Hepatocyte (in vitro differentiated cells): ENCODE data around the gene AKR1D1.

Source experiments
- CTCF ChIP-seq: fragments of 200-600 bp; sonication (generic); IDR thresholded peaks from 2 replicates; pipeline ENCODE4 v1.5.1; 2016; ENCODE audit warnings: antibody characterized with exemption, mild to moderate bottlenecking; ENCODE audit not compliant: poor library complexity
- EZH2 ChIP-seq: fragments of 200-600 bp; sonication (generic); IDR thresholded peaks from 2 replicates; pipeline ENCODE4 v1.6.1; 2016; ENCODE audit warnings: antibody characterized with exemption, mild to moderate bottlenecking, borderline replicate concordance
- EZH2phosphoT487 ChIP-seq: fragments of 200-600 bp; sonication (generic); IDR thresholded peaks from one replicate; pipeline ENCODE4 v1.6.1; 2018; ENCODE audit warnings: antibody characterized with exemption, mild to moderate bottlenecking, low read depth, moderate library complexity; ENCODE audit not compliant: unreplicated experiment, severe bottlenecking

- no peak for TF ChIP-seq EZH2phosphoT487
- no peak for TF ChIP-seq CTCF
- TF ChIP-seq EZH2 = no peak
These were observed 909 bp upstream of the AKR1D1 start for GRCh38 chr7:138075350-138075749.
